Heart left ventricle (tissue), 13 donors: ENCODE data around the gene FASTK.

Experiments used
- POLR2A ChIP-seq, 2 donors: fragments of 450-650 bp; IDR thresholded peaks; one replicate each; pipeline ENCODE4 v1.6.1; 2017; ENCODE audit warnings: antibody characterized with exemption in 2 of 2, mild to moderate bottlenecking in 2 of 2, moderate library complexity in 2 of 2
- TF ChIP-seq, protein P1 (sequence below), 12 donors: fragments of 200-600 bp; sonication (generic) in 4 of 12; IDR thresholded peaks; one replicate each; pipeline versions ENCODE4 v1.5.0 to v1.8.0; 2018 to 2022; ENCODE audit warnings: antibody characterized with exemption in 12 of 12, mild to moderate bottlenecking in 5 of 12
- donor health status: ischemic (EF 13 %, LVEDD 7.1; RV severe dilation, severe dysfunction).
- donor health status: DM: no; HTN: yes; CAD: no.
- donor health status: DM: no; HTN: no; CAD: no.
- donor health status: ischemic (EF 25% LVEDD 6.9; RV normal size, moderate dysfunction).
- donor health status: ischemic (EF 25% LVEDD 5.7; RV mildly dilated, moderate dysfunction).
- donor health status: ischemic (EF 35%, LVEDD 5.7; RV mildly dilated, moderate dysfunction).
- donor health status: nonischemic (EF 11% LVEDD 7.7; RV severe dilation, severe dysfunction).
- donor health status: DM: yes; HTN: yes; CAD: no.
- donor health status: PGD.
- donor health status: ischemic (EF 29% LVEDD 5.4; RV normal size, mild dysfunction).
- donor health status: nonischemic (EF 23%, LVEDD 6.1; RV moderate dilation, normal function).

DNA sequence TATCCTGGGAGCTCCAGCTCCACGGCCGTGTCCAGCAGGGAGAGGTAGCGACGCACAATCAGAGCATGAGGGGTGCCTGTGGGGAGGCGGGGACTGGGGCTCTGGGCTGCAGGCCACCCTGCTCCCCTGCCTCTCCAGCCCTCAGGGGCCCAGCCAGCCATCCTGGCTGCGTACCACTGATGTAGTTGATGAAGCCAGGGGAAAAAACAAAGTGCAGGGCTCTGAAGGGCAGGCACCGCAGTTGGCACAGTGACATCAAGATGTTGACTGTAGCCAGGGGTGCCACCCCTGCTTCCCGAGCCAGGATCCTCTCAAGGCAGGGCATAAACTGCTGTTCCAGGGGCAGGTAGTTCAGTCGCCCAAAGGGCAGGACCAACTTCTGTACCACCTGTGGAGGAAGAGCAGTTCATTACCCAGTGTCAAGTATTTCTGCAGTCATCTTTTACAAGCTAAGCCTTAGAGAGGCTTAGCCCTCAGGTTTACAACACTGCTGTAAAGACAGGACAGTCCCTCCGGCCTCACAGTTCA, 2.8 kb downstream of the FASTK start:
- TF ChIP-seq, protein P1, sequence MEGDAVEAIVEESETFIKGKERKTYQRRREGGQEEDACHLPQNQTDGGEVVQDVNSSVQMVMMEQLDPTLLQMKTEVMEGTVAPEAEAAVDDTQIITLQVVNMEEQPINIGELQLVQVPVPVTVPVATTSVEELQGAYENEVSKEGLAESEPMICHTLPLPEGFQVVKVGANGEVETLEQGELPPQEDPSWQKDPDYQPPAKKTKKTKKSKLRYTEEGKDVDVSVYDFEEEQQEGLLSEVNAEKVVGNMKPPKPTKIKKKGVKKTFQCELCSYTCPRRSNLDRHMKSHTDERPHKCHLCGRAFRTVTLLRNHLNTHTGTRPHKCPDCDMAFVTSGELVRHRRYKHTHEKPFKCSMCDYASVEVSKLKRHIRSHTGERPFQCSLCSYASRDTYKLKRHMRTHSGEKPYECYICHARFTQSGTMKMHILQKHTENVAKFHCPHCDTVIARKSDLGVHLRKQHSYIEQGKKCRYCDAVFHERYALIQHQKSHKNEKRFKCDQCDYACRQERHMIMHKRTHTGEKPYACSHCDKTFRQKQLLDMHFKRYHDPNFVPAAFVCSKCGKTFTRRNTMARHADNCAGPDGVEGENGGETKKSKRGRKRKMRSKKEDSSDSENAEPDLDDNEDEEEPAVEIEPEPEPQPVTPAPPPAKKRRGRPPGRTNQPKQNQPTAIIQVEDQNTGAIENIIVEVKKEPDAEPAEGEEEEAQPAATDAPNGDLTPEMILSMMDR (IDR thresholded peaks at IDR 0.05) = no peak
- TF ChIP-seq POLR2A (IDR thresholded peaks at IDR 0.05) = no peak
